ENCODE data around the gene ELN.
"Not testable (repeated sequence)": the region's sequence is repeated elsewhere in the genome, so short reads cannot be mapped to it uniquely, and the experiment has no call there.

Gene ELN

GRCh38 chr7:74002474-74003017 lies 25.4 kb upstream of the ELN start:
- no peak for DNase-seq

GRCh38 chr7:74003621-74004020 lies 24.4 kb upstream of the ELN start:
- no peak for DNase-seq

- DNase-seq = no peak
Observed at GRCh38 chr7:74006032-74006431, 21.9 kb upstream of the ELN start.

- DNase-seq = no peak
Observed at GRCh38 chr7:74006451-74007241, 21.3 kb upstream of the ELN start.

DNA sequence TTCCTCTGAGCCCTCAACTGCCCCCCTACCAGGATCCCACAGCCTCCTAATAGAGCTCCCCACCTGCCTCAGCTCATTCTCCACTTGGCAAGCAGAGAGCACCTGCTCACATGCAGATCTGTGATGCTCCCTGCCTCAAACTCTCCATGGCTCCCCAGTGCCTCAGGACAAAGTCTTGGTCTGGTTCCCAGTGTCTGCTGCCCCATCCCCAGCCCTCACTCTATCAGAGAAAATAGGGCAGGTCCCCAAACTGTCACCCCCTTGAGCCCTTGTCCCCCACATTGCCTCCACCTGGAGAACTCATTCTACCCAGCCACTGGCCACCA lies 20.8 kb upstream of the ELN start:
- DNase-seq = no peak

DNA sequence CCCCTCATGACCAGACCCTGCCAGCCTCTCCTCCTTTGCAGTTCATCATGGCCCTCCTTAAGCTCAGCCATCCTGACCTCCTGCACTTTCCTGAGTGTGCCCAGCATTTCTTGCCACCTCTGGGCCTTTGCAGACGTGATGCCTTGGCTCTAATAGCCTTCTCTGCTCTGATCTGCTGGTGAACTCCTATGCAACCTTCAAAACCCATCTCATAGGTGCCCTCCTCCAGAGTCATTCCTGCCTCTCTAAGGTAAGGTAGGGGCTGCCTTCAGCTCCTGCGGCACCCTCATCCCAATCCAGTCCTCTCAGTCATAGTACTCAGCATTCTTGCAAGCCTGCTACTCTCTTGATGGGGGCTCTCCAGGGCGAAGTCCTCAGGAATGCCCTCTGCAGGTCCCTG lies 19.3 kb upstream of the ELN start:
- DNase-seq = no peak

DNA sequence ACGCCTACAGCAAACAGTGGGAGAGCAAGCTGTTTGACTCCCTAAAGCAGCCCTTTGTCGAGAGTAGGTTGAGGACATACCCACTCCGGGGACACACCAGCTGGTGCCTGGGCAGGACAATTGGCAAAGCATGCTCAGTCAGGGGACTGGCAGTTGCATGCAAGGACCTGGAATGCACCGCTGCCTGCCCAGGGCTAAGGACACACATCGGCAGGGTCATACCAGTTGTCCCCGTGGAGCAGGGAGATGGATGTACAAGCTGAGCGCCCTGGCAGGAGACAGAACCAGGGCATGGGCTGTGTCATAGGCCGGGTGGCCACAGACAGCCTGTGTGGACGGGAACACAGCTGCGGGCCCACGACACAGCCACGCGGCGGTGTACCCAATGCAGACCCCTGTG lies 18.3 kb upstream of the ELN start:
- DNase-seq = no peak

DNA sequence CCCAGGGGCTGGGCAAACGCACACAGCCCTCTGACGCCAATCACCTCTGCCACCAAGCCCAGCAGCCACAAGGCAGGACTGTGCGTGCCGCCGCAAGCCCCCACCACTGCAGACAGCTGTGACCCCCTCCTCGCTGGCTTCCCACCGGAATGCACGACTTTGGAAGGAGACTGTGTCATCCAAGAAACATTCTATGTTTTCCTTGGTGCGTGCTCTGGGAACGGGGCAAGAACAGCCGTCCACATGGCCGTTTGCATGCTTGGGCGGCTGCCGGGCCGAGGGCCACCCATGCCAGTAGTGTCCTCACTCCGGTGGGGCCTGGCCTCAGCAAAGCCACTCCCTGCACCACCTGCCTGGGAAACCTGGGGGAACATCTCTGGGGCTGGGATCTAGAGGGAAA lies 17.6 kb upstream of the ELN start:
- DNase-seq = no peak

DNA sequence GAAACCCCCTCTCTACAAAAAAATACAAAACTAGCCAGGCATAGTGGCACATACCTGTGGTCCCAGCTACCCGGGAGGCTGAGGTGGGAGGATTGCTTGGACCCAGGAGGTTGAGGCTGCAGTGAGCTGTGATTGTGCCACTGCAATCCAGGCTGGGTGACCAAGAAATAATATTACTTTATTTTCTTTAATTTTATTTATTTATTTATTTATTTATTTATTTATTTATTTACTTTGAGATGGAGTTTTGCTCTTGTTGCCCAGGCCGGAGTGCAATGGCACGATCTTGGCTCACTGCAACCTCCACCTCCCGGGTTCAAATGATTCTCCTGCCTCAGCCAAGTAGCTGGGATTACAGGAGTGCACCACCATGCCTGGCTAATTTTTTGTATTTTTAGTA lies 16.6 kb upstream of the ELN start:
- DNase-seq = not testable (repeated sequence)

DNA sequence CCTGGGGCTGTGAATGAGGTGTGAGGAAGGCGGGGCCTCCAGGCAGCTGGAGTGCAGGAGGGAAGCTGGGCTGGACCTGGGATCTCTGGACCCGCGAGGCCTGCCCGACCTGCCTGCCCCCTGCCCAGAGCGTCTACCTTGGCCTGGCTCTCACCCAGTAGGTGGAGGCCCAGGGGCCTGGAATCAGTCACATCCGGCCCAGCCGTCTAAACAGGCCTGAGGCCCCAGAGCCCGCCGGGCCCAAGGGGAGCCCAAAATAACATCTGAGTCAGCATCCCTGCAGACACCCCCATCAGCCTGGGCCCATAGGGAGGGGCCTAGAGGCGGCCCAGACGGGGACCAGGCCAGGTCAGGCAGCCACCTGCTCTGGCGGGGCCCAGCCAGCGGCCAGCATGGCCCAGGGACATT lies 15.1 kb upstream of the ELN start:
- DNase-seq = no peak

- DNase-seq = no peak
Observed at GRCh38 chr7:74013539-74014272, 14.3 kb upstream of the ELN start.

DNA sequence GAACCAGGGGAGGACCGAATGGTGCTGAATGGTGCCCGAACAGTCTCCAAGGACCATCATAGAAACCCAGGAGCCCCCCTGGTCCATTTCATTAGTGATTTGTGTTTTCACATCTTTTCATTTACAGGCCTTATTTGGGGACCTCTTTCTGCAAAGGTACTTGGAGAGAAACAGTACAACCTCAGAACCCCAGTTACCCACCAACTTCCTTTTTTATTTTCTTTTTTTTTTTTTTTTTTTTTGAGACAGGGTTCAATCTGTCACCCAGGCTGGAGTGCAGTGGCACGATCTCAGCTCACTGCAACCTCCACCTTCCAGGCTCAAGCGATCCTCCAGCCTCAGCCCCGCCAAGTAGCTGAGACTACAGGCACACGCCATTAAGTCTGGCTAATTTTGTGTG lies 13.0 kb upstream of the ELN start:
- DNase-seq = no peak

- DNase-seq = no peak
Observed at GRCh38 chr7:74015670-74016069, 12.3 kb upstream of the ELN start.

DNA sequence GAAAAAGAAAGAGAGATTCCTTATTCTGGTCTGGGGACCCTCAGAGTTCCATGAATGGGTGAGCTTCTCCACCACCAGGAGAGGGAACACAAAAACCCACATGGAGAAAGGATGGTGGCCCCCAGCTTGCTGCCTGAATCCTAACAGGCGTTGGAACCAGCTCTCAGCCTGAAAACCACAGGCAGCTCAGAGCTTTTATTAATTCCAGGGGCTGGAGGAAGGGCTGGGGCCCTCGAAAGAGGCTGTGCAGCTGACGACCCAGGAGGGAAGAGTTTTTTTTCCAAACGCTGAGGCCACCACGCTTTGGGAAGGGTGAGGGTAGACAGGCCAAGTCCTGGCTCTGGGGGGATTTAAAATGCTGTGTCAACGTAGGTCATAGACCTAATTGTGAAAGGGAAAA lies 10.8 kb upstream of the ELN start:
- no peak for DNase-seq

GRCh38 chr7:74018246-74018895 lies 9.6 kb upstream of the ELN start:
- DNase-seq = no peak

DNA sequence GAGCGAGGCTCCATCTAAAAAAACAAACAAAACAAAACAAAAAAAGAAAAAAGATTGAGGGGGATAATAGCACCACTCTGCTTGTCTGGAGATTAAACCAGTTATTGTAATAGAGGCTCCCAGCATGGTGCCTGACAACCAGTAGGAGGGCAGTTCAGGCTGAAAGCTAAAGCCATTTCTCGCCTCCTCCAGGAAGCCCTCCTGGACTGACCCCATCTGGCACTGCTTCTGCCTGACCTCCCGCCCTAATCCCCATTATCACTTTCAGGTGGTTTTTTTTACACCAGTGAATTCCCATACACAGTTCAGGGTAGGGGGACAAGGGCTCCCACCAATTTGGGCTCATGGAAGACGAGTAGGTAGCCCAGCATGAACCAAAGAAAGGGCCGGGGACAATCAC lies 8.8 kb upstream of the ELN start:
- no peak for DNase-seq

- DNase-seq = no peak
Observed at GRCh38 chr7:74020390-74020789, 7.6 kb upstream of the ELN start.

DNA sequence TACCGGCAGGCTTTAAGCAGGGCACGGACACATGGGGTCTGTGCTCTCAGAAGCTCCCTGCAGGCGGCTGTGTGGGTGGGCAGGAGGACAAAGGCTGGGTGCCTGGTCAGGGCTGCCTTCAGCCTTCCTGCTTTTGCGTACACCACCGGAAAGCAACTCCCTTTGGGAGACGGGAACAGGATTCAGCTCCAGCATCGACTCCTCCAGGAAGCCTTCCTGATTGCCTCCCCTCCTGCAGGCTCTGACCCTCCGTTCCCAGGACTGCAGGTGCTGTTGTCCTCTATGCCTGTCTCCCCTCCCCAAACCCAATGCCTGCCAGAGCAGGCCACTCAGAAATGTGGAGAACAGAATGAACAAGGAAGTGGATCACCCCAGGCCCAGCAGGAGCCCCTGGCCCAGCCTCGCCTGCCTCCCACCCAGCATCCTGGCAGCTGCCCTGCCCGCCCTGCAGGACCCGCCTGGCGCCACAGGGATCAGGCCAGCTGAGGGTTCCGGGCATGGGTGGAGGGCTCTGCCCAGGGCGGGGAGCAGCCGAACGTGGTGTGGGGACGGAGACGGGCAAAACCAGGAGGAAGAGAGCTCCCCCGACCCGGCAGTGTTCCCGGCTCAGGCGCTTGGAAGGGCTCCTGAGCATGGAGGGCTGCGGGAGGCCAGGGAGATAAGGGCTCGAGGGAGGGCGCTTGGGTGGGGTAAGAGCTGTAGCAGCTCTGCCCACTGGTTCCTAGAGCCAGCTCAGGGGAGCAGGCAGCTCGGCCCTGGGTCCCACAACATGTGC lies 6.2 kb upstream of the ELN start:
- no peak for DNase-seq

DNA sequence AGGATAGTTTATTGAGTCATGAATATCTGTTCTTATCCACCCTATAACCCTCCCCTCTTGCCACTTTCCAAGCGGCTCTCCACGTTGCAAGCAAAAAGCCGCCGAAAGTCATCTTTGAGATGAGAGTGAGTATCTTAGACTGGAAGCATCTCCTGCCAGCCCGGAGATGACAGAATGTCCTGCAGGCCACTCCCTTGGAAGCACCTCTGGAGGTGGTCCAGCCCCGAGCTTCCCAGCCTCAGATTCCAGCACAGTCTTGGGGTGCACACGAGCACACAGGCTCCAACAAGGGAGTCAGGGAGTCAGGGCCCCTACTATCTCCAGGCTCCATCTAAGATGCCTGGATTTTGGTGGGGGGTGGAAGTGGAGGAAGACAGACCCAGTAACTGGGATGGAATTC lies 5.5 kb upstream of the ELN start:
- DNase-seq = no peak

DNA sequence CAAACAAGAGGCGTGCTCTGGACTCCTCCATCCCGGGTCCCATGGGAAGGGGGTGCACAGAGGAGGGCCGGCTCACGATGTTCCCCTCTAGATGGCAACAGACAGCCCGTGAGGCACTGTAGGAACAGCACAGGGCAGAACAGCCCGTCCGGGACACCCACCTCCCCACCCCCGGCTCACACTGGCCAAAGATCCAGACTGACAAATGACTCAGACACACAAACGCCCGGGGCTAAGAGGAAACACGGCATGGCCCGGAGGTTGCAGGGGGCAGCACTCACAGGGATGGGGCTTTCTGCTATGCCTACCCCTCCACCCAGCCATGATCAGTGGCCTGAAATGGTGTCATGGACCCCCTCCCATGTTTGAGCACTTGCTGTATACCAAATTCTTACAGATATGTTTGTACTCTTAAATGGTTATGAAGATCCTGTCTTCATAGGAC lies 4.9 kb upstream of the ELN start:
- no peak for DNase-seq

- DNase-seq = no peak
Observed at GRCh38 chr7:74023786-74024185, 4.2 kb upstream of the ELN start.

DNA sequence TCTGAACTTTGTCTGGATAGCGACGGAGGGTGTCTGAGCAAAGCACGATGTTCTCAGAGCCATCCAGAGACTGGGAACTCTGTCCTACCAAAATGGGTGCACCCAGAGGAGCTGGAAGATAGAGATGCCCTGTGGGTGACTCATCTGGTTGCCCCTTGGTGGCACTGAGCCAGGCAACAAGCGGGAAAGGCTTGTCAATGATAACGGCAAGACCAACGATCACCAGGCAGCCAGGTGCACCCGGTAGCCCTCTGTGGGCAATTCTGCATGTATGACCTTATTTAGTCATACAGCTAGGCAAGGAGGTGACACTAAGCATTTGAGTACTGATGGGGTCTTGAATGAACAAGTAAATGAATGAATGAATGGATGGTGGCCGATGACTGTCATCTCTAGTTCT lies 2.8 kb upstream of the ELN start:
- peak; percentile 30 for DNase-seq

DNA sequence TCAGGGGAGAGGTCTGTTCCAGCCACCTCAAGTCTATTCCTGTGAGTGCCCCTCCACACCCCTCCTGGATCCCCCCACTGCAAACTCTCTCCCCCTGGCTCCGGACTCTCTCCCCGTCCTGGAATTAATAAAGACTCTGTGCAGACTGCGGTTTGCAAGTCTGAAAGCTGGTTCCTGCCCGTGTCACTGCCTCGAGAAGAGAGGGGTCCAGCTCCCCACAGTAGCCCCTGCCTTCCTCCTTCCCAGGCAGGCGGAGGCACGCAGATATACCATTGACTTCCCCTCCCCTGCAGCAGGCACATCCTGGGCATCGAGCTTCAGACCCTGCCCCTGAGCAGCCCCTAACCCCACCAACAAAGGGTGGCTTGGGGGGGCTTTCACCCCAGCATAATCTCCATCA lies 2.2 kb upstream of the ELN start:
- DNase-seq = no peak
